ENCODE results near the gene ANGPTL4. TPM values are rescaled to one million over a fixed set of nuclear protein-coding genes. Genes with fewer than 3 reads are reported as not detected.

The ANGPTL4 gene
- total and polyA plus RNA-seq, 9 of the 15 experiments (the other 6 are each of a cell fraction or from before 2014, with no cell fraction given) = 0.05 to 0.77 (median 0.22) TPM; not detected in 4

DNA sequence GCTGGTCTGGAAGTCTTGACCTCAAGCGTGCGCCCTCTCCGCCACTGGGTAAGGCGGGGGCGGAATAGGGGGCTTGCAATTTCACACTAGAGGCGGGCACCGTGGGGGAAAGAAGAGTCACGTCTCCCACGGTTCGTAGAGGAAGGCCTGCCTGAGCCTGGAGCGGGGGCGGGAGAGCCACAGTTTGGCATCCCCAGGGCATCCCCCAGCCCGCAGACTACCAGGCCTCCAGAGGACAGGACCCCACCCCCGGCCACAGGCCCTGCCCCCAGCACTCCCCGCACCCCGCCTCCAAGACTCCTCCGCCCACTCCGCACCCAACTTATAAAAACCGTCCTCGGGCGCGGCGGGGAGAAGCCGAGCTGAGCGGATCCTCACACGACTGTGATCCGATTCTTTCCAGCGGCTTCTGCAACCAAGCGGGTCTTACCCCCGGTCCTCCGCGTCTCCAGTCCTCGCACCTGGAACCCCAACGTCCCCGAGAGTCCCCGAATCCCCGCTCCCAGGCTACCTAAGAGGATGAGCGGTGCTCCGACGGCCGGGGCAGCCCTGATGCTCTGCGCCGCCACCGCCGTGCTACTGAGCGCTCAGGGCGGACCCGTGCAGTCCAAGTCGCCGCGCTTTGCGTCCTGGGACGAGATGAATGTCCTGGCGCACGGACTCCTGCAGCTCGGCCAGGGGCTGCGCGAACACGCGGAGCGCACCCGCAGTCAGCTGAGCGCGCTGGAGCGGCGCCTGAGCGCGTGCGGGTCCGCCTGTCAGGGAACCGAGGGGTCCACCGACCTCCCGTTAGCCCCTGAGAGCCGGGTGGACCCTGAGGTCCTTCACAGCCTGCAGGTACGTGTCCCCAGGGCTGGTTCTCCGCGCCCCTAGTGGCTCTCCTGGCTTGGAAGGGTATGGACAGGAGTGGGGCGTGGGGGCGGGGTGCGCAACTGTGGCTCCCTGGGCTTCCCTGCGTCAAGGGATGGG is at the start of gene ANGPTL4 (continued):
- TF ChIP-seq ZNF707 (CRISPR knock-in tag; conservative IDR thresholded peaks at IDR 0.05) (no peak), ADNP (tag; IDR thresholded peaks at IDR 0.05) (no peak), ZNF586 (CRISPR knock-in tag; conservative IDR thresholded peaks at IDR 0.05) (no peak), ZBTB8A (IDR thresholded peaks at IDR 0.05; ENCODE audit: partially characterized antibody) (no peak), CBX8 (IDR thresholded peaks at IDR 0.05; ENCODE audit: borderline replicate concordance, extremely low read depth, low read depth, low read length, poor library complexity, severe bottlenecking) (no peak), HDAC6 (IDR thresholded peaks at IDR 0.05; ENCODE audit: low read depth, low read length) (peak; percentile 99), TCF7 (IDR thresholded peaks at IDR 0.05; ENCODE audit: borderline replicate concordance) (no peak), HNRNPK (IDR thresholded peaks at IDR 0.05; ENCODE audit: low read depth, low read length, poor library complexity, severe bottlenecking) (no peak), ZNF785 (CRISPR knock-in tag; IDR thresholded peaks at IDR 0.05) (no peak), SREBF1 (IDR thresholded peaks at IDR 0.05; ENCODE audit: borderline replicate concordance, low read depth, low read length) (no peak)
- TF ChIP-seq, protein P1, sequence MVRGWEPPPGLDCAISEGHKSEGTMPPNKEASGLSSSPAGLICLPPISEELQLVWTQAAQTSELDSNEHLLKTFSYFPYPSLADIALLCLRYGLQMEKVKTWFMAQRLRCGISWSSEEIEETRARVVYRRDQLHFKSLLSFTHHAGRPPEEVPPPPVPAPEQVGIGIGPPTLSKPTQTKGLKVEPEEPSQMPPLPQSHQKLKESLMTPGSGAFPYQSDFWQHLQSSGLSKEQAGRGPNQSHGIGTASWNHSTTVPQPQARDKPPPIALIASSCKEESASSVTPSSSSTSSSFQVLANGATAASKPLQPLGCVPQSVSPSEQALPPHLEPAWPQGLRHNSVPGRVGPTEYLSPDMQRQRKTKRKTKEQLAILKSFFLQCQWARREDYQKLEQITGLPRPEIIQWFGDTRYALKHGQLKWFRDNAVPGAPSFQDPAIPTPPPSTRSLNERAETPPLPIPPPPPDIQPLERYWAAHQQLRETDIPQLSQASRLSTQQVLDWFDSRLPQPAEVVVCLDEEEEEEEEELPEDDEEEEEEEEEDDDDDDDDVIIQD (CRISPR knock-in tag; IDR thresholded peaks at IDR 0.05) = no peak
- TF ChIP-seq, protein P2, sequence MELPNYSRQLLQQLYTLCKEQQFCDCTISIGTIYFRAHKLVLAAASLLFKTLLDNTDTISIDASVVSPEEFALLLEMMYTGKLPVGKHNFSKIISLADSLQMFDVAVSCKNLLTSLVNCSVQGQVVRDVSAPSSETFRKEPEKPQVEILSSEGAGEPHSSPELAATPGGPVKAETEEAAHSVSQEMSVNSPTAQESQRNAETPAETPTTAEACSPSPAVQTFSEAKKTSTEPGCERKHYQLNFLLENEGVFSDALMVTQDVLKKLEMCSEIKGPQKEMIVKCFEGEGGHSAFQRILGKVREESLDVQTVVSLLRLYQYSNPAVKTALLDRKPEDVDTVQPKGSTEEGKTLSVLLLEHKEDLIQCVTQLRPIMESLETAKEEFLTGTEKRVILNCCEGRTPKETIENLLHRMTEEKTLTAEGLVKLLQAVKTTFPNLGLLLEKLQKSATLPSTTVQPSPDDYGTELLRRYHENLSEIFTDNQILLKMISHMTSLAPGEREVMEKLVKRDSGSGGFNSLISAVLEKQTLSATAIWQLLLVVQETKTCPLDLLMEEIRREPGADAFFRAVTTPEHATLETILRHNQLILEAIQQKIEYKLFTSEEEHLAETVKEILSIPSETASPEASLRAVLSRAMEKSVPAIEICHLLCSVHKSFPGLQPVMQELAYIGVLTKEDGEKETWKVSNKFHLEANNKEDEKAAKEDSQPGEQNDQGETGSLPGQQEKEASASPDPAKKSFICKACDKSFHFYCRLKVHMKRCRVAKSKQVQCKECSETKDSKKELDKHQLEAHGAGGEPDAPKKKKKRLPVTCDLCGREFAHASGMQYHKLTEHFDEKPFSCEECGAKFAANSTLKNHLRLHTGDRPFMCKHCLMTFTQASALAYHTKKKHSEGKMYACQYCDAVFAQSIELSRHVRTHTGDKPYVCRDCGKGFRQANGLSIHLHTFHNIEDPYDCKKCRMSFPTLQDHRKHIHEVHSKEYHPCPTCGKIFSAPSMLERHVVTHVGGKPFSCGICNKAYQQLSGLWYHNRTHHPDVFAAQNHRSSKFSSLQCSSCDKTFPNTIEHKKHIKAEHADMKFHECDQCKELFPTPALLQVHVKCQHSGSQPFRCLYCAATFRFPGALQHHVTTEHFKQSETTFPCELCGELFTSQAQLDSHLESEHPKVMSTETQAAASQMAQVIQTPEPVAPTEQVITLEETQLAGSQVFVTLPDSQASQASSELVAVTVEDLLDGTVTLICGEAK (IDR thresholded peaks at IDR 0.05) = no peak
- TF ChIP-seq, protein P2 (CRISPR knock-in tag; IDR thresholded peaks at IDR 0.05) = no peak
- TF ChIP-seq, protein P3, sequence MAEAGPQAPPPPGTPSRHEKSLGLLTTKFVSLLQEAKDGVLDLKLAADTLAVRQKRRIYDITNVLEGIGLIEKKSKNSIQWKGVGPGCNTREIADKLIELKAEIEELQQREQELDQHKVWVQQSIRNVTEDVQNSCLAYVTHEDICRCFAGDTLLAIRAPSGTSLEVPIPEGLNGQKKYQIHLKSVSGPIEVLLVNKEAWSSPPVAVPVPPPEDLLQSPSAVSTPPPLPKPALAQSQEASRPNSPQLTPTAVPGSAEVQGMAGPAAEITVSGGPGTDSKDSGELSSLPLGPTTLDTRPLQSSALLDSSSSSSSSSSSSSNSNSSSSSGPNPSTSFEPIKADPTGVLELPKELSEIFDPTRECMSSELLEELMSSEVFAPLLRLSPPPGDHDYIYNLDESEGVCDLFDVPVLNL (CRISPR knock-in tag; IDR thresholded peaks at IDR 0.05; ENCODE audit: low read depth) = no peak
